Measurements from ENCODE around the gene FBLN7. TPM values are rescaled to one million over a fixed set of nuclear protein-coding genes. Genes with fewer than 3 reads are reported as not detected.

The FBLN7 gene
- polyA plus RNA-seq, 3 donors = 0.04 TPM; not detected in 2

- DNase-seq = no peak
- H3K27me3 Mint-ChIP-seq (ENCODE audit: low read depth in 3 of 3) = peaks cover 5 to 6% (median 6%) of the 10 kb centered on the region in 3 donors
- no peaks in the 10 kb centered on the region for H3K27me3 ChIP-seq (ENCODE audit: control insufficient read depth in 2 of 2, insufficient read depth in 2 of 2, low read length in 2 of 2)
- no peaks in the 10 kb centered on the region for H3K36me3 ChIP-seq (replicated peaks in 1 of 2; ENCODE audit: control insufficient read depth in 1 of 2, insufficient read depth in 2 of 2, low read length in 2 of 2)
- no CpG with 5 or more reads among the region's 5 CpGs for WGBS (ENCODE audit: insufficient coverage)
- no peaks in the 10 kb centered on the region for H4K20me1 ChIP-seq (ENCODE audit: insufficient read depth, low read length)
- no peak overlapping the region for H3K4me3 ChIP-seq (replicated peaks in 1 of 3; ENCODE audit: low read depth in 2 of 3, low read length in 3 of 3)
- no peak overlapping the region for H3K27ac Mint-ChIP-seq
- H3K9me3 Mint-ChIP-seq = peaks cover 0 to 5% (median 0%) of the 10 kb centered on the region in 7 donors
- no peak overlapping the region for H3K9ac ChIP-seq (ENCODE audit: insufficient read depth, low read length, poor library complexity, severe bottlenecking)
- intact Hi-C loops (cut with micrococcal nuclease) = no loop called here
- no peaks in the 10 kb centered on the region for H3K36me3 Mint-ChIP-seq
- H3K27ac ChIP-seq (ENCODE audit: low read depth in 1 of 2, low read length in 2 of 2) = no peak overlapping the region
- H3K4me1 ChIP-seq (ENCODE audit: control insufficient read depth in 1 of 2, insufficient read depth in 2 of 2, low read length in 2 of 2) = peaks cover 8 to 10% of the 10 kb centered on the region in 2 donors
- peaks cover 11% of the 10 kb centered on the region for H3K4me1 Mint-ChIP-seq
- no peak overlapping the region for H3K4me3 Mint-ChIP-seq
- H3K9me3 ChIP-seq (replicated peaks in 1 of 2; ENCODE audit: control insufficient read depth in 1 of 2, insufficient read depth in 1 of 2, low read length in 2 of 2) = no peaks in the 10 kb centered on the region
- TF ChIP-seq CTCF (IDR thresholded peaks at IDR 0.05) = no peak
- H2AFZ ChIP-seq (ENCODE audit: insufficient read depth, low read depth, low read length, poor library complexity, severe bottlenecking) = no peak overlapping the region
- no peak overlapping the region for H3K4me2 ChIP-seq (replicated peaks; ENCODE audit: extremely low read depth, low read length, poor library complexity, severe bottlenecking)
- H3K79me2 ChIP-seq (ENCODE audit: insufficient read depth, low read length) = no peaks in the 10 kb centered on the region
Observed at GRCh38 chr2:112151271-112151670, 13.1 kb downstream of the FBLN7 start.

- Mint-ChIP-seq H3K4me3 (no peak overlapping the region), H3K9me3 (peaks cover 0 to 5% (median 0%) of the 10 kb centered on the region in 7 donors), H3K27me3 (ENCODE audit: low read depth in 3 of 3) (peaks cover 3 to 6% (median 5%) of the 10 kb centered on the region in 3 donors), H3K36me3 (no peaks in the 10 kb centered on the region), H3K4me1 (peaks cover 15% of the 10 kb centered on the region), H3K27ac (no peak overlapping the region)
- Histone ChIP-seq H3K27me3 (ENCODE audit: control insufficient read depth in 2 of 2, insufficient read depth in 2 of 2, low read length in 2 of 2) (no peaks in the 10 kb centered on the region), H3K9me3 (replicated peaks in 1 of 2; ENCODE audit: control insufficient read depth in 1 of 2, insufficient read depth in 1 of 2, low read length in 2 of 2) (no peaks in the 10 kb centered on the region), H3K4me2 (replicated peaks; ENCODE audit: extremely low read depth, low read length, poor library complexity, severe bottlenecking) (no peak overlapping the region), H3K27ac (ENCODE audit: low read depth in 1 of 2, low read length in 2 of 2) (no peak overlapping the region), H4K20me1 (ENCODE audit: insufficient read depth, low read length) (no peaks in the 10 kb centered on the region), H3K4me1 (ENCODE audit: control insufficient read depth in 1 of 2, insufficient read depth in 2 of 2, low read length in 2 of 2) (peaks cover 8 to 10% of the 10 kb centered on the region in 2 donors), H2AFZ (ENCODE audit: insufficient read depth, low read depth, low read length, poor library complexity, severe bottlenecking) (no peak overlapping the region), H3K9ac (ENCODE audit: insufficient read depth, low read length, poor library complexity, severe bottlenecking) (no peak overlapping the region), H3K4me3 (replicated peaks in 1 of 3; ENCODE audit: low read depth in 2 of 3, low read length in 3 of 3) (no peak overlapping the region), H3K36me3 (replicated peaks in 1 of 2; ENCODE audit: control insufficient read depth in 1 of 2, insufficient read depth in 2 of 2, low read length in 2 of 2) (no peaks in the 10 kb centered on the region), H3K79me2 (ENCODE audit: insufficient read depth, low read length) (no peaks in the 10 kb centered on the region)
- DNase-seq = no peak
- WGBS (ENCODE audit: insufficient coverage) = 93% methylated on average over 15 of the region's 18 CpGs
- intact Hi-C loops (cut with micrococcal nuclease) = no loop called here
- no peak for TF ChIP-seq CTCF (IDR thresholded peaks at IDR 0.05)
Observed at GRCh38 chr2:112151701-112152440, 13.7 kb downstream of the FBLN7 start.

Data from CD14-positive monocyte (primary cell).